DOHH2 (cell line): Measurements from ENCODE around the gene ERAS.

Experiments used
- H3F3A ChIP-seq: fragments of 200-600 bp; sonication (generic), shearing (Covaris generic); 2 replicates; pipeline ENCODE4 v1.6.0; 2016; ENCODE audit warnings: antibody characterized with exemption, mild to moderate bottlenecking; ENCODE audit not compliant: control insufficient read depth, insufficient read depth
- H3K27ac ChIP-seq: fragments of 200-600 bp; sonication (generic); 2 replicates; pipeline ENCODE4 v1.5.1; 2014; ENCODE audit warnings: low read depth, mild to moderate bottlenecking, low read length, moderate library complexity
- H3K27me3 ChIP-seq: fragments of 200-600 bp; sonication (generic); 2 replicates; pipeline ENCODE4 v1.6.1; 2014; ENCODE audit warnings: mild to moderate bottlenecking, low read length, mixed read lengths; ENCODE audit not compliant: control insufficient read depth
- H3K36me3 ChIP-seq: fragments of 200-600 bp; sonication (generic); 2 replicates; pipeline ENCODE4 v1.6.1; 2014; ENCODE audit warnings: mild to moderate bottlenecking, low read length, moderate library complexity, mixed read lengths; ENCODE audit not compliant: control insufficient read depth
- H3K4me1 ChIP-seq: fragments of 200-600 bp; sonication (generic); 2 replicates; pipeline ENCODE4 v1.6.1; 2014; ENCODE audit warnings: mild to moderate bottlenecking, low read length, mixed read lengths; ENCODE audit not compliant: control insufficient read depth
- H3K4me2 ChIP-seq: fragments of 200-600 bp; sonication (generic); 2 replicates; pipeline ENCODE4 v1.6.0; 2014; ENCODE audit warnings: mild to moderate bottlenecking, low read length, moderate library complexity
- H3K4me3 ChIP-seq: fragments of 200-600 bp; sonication (generic); 2 replicates; pipeline ENCODE4 v1.5.1; 2014; ENCODE audit warnings: mild to moderate bottlenecking, low read length, mixed read lengths
- H3K79me2 ChIP-seq: fragments of 200-600 bp; sonication (generic); 2 replicates; pipeline ENCODE4 v1.6.1; 2014; ENCODE audit warnings: mild to moderate bottlenecking, low read length, mixed read lengths; ENCODE audit not compliant: control insufficient read depth
- H3K9me2 ChIP-seq: fragments of 200-600 bp; sonication (generic); replicated peaks from 2 replicates; pipeline ENCODE4 v1.6.1; 2014; ENCODE audit warnings: mild to moderate bottlenecking, low read length, mixed read lengths; ENCODE audit not compliant: control insufficient read depth
- H3K9me3 ChIP-seq: fragments of 200-600 bp; sonication (generic); 2 replicates; pipeline ENCODE4 v1.6.1; 2014; ENCODE audit warnings: antibody characterized with exemption, low read length, mixed read lengths; ENCODE audit not compliant: control insufficient read depth, insufficient read depth
- H4K20me1 ChIP-seq: fragments of 200-600 bp; sonication (generic); 2 replicates; pipeline ENCODE4 v1.6.0; 2014; ENCODE audit warnings: low read depth, mild to moderate bottlenecking, antibody characterized with exemption, low read length, moderate library complexity; ENCODE audit not compliant: control insufficient read depth, insufficient read depth
- EZH2phosphoT487 ChIP-seq: fragments of 200-600 bp; sonication (generic); IDR thresholded peaks from 2 replicates; pipeline ENCODE4 v1.6.1; 2017; ENCODE audit warnings: borderline replicate concordance, mild to moderate bottlenecking, antibody characterized with exemption, low read length, moderate library complexity, mixed read lengths
- TF ChIP-seq, protein P1 (sequence below): fragments of 200-600 bp; sonication (generic); IDR thresholded peaks from one replicate; pipeline ENCODE4 v1.5.1; 2014; ENCODE audit warnings: antibody characterized with exemption, mild to moderate bottlenecking, low read depth, low read length; ENCODE audit not compliant: poor library complexity, severe bottlenecking

Gene ERAS

DNA sequence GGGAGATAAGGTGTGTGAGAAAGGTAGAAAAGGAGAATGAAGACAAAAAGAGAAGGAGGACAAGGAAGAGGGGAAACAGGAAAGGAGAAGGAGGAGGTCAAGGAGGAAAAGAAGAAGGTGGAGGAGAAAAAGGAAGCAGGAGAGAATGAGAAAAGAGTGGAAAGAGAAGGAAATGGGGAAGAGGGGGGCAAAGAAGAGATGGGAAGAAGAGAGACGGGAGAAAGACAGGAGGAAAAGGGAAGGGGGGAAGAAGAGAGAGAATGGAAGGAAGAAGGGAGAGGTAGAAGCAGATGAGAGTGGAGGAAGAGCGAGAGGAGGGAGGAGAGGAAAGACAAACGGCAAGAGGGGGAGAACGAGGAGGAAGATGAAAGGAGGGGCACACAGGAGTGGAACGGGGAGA lies 35.8 kb upstream of the ERAS start:
- no peaks in the 10 kb centered on the region for H3F3A ChIP-seq
- H3K36me3 ChIP-seq: no peaks in the 10 kb centered on the region
- H3K27me3 ChIP-seq: no peaks in the 10 kb centered on the region
- H4K20me1 ChIP-seq: no peaks in the 10 kb centered on the region
- H3K4me2 ChIP-seq: no peak overlapping the region
- TF ChIP-seq EZH2phosphoT487: no peak
- TF ChIP-seq, protein P1, sequence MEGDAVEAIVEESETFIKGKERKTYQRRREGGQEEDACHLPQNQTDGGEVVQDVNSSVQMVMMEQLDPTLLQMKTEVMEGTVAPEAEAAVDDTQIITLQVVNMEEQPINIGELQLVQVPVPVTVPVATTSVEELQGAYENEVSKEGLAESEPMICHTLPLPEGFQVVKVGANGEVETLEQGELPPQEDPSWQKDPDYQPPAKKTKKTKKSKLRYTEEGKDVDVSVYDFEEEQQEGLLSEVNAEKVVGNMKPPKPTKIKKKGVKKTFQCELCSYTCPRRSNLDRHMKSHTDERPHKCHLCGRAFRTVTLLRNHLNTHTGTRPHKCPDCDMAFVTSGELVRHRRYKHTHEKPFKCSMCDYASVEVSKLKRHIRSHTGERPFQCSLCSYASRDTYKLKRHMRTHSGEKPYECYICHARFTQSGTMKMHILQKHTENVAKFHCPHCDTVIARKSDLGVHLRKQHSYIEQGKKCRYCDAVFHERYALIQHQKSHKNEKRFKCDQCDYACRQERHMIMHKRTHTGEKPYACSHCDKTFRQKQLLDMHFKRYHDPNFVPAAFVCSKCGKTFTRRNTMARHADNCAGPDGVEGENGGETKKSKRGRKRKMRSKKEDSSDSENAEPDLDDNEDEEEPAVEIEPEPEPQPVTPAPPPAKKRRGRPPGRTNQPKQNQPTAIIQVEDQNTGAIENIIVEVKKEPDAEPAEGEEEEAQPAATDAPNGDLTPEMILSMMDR: no peak
- no peaks in the 10 kb centered on the region for H3K79me2 ChIP-seq
- no peak overlapping the region for H3K27ac ChIP-seq
- no peaks in the 10 kb centered on the region for H3K9me2 ChIP-seq
- H3K9me3 ChIP-seq: no peaks in the 10 kb centered on the region
- H3K4me1 ChIP-seq: no peaks in the 10 kb centered on the region
- H3K4me3 ChIP-seq: no peak overlapping the region

DNA sequence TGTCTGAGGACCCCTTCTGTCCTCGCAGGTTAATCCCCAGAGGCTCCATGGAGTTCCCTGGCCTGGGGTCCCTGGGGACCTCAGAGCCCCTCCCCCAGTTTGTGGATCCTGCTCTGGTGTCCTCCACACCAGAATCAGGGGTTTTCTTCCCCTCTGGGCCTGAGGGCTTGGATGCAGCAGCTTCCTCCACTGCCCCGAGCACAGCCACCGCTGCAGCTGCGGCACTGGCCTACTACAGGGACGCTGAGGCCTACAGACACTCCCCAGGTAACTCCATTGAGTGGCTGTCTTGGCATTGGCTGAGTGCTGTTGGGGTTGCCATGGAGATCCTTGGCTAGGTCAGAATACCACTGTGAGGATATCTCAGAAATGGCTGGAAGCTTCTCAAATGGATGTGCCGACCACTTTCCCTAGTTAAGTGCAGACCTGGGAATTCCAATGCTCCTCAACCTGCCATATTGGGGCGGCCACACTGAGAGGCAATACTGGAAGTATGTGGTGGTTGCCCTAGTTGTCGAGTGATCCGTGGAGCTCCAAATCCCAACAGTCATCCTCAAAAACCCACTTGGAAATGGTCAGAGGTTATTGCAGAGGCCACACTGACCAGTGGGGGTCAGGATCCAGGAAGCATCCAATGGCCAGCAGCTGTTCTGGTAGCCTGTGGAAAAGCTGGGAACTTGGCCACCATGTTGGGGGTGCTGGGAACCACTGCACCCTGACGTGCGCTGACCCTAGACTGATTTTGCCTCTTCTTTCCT lies 35.1 kb upstream of the ERAS start:
- Histone ChIP-seq H3K4me2 (no peak overlapping the region), H3K27me3 (no peaks in the 10 kb centered on the region), H3K9me3 (no peaks in the 10 kb centered on the region), H3K4me3 (no peak overlapping the region), H3K9me2 (no peaks in the 10 kb centered on the region), H3F3A (no peaks in the 10 kb centered on the region), H3K4me1 (no peaks in the 10 kb centered on the region), H3K27ac (no peak overlapping the region), H4K20me1 (no peaks in the 10 kb centered on the region), H3K79me2 (no peaks in the 10 kb centered on the region), H3K36me3 (no peaks in the 10 kb centered on the region)
- TF ChIP-seq, protein P1: no peak
- no peak for TF ChIP-seq EZH2phosphoT487

DNA sequence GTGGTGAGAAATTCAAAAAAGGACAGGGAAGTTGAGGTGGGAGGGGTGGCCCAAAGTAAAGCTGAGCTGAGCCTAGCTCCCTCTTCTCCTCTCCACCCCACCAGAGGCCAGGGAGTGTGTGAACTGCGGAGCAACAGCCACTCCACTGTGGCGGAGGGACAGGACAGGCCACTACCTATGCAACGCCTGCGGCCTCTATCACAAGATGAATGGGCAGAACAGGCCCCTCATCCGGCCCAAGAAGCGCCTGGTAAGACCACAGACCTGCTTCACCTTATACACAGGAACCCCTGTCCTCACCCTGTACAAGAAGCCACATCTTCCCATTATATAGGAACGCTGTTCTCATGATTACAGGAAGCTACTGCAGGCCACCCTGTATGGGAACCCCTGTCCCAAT lies 34.1 kb upstream of the ERAS start:
- no peak overlapping the region for H3K27ac ChIP-seq
- no peaks in the 10 kb centered on the region for H3F3A ChIP-seq
- no peaks in the 10 kb centered on the region for H3K9me2 ChIP-seq
- no peaks in the 10 kb centered on the region for H4K20me1 ChIP-seq
- no peak for TF ChIP-seq EZH2phosphoT487
- TF ChIP-seq, protein P1: no peak
- no peaks in the 10 kb centered on the region for H3K36me3 ChIP-seq
- H3K9me3 ChIP-seq: no peaks in the 10 kb centered on the region
- H3K4me3 ChIP-seq: no peak overlapping the region
- H3K4me1 ChIP-seq: no peaks in the 10 kb centered on the region
- H3K27me3 ChIP-seq: no peaks in the 10 kb centered on the region
- H3K79me2 ChIP-seq: no peaks in the 10 kb centered on the region
- no peak overlapping the region for H3K4me2 ChIP-seq
